Fibroblast of skin of left quadriceps (primary cell): Measurements from ENCODE around the gene LEMD1.

Experiments
- DNase-seq, 2 experiments: peaks; one replicate each; pipeline ENCODE4 v3.0.0-alpha.2; 2013; ENCODE audit warnings: low read depth in 2 of 2

LEMD1 gene

DNA sequence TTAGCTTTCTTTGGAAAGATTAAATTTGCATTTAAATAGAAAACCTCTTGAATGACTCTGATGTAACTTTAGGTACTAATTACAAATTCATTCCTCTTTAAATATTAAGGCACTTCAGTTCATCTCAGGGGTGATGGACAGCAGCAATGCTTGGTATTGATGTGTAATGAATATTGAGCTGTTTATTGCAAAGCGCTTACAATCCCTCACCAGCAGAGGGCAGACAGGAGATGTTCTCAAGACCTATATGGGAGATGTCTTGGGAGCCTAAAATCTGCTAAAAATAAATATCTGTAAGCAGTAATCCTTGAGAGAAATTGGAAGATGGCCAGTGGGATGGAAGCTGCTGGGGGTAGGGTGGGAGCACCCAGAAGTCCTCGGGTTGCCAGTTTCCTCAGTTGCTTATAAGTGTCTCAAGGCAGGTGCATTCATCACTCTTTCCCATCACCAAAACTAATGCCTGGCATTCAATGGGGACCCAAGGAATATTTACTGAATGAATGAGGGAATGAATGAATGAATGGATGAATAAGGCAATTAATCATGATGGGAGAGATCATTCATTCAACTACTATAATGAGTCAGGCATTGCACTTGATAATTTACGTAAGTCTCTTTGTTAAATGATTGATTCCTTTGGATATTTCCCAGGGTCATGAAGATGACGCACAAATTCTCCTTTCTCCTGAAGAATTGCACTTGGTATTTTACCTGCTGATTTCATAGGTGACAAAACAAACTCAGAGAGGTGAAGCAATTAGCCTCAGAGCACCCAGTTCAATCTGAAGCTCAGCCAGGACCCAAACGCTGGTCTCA is 67.4 kb downstream of the LEMD1 start:
- peak; percentile 39 to 40 for DNase-seq

DNA sequence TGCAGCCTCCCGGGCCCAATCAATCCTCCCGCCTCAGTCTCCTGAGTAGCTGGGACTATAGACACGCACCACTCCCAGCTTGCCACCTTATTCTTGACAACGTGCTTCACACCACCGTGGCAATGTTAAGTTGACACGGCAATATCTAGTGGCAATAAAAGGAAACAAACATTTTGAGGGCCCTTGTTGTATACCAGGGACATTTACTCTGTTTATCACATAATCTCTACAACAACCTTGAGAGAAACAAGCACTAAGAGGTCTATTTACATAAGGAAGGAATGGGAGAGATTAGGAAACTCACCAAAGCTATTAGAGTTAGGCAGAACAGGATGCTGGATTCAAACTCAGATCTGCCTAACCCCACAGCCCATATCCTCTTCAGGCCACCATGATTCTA is 68.2 kb downstream of the LEMD1 start:
- DNase-seq, result no peak

DNA sequence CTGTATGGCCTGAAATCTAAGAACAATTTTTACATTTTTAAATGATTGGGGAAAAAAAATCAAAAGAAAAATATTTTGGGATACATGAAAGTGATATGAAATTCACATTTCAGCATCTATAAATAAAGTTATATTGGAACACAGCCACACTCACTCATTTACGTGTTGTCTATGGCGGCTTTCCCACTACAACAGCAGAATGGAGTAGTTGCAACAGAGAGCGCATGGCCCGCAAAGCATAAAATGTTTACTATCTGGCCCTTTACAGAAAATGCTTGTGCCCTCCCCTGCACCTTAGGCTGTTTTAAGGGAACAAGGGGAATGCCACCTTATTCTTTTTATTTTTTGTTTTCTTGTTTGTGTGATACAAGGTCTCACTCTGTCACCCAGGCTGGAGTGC is 68.7 kb downstream of the LEMD1 start:
- DNase-seq, result no peak

DNA sequence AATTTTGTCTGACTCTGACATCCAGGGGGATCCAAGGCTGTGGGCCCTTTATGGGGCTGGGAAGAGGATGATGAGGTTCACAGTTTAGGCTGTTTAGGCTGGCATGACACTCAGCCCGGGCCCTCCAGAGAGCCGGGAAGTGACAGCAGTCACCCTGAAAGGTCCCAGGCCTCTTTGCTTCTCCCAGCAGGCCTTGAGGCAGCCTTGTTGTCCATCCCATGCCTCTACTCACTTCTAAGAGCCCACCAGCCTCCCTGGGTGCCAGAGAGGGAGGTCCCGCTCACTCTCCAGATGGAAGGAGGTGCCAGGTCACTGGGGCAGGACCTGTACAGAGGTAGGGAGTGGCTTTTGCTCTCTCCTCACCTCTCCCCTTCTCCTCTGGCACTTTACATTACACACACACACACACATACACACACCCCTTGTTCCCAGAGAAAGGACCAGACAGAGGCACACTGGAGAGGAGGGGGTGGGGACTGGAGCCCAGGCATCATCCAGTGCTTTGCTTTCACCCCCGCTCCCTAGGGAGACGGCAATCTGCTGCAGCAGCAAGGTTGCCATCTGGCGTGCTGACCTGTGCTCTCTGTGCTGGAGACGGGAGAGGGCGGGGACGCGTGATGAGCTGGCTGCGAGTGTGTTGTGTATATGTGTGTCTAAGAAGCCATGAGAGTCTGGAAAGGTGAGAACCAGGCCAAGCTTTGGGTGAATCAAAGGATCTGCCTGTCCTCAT is 69.7 kb downstream of the LEMD1 start:
- DNase-seq, result no peak

DNA sequence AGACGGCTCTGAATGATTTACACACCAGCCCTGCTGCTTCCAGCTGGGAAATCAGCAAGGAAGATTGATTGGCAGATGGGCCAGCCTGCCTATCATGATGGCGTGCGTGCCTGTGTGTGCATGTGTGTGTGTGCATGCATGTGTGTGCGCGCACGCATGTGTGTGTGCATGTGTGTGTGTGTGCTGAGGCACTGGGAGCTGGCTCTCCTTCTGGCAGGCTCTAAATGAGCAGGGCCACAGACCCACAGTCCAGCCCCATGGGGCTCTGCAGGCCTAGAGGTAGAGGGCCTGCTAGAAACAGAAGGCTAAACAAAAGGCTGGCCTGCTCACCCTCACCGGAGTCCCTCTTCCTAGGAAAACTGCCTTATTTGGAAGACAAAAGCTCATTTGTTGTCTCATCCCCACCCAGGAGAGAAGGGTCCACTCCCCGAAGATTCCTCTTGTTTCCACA is 71.1 kb downstream of the LEMD1 start:
- DNase-seq, result no peak

DNA sequence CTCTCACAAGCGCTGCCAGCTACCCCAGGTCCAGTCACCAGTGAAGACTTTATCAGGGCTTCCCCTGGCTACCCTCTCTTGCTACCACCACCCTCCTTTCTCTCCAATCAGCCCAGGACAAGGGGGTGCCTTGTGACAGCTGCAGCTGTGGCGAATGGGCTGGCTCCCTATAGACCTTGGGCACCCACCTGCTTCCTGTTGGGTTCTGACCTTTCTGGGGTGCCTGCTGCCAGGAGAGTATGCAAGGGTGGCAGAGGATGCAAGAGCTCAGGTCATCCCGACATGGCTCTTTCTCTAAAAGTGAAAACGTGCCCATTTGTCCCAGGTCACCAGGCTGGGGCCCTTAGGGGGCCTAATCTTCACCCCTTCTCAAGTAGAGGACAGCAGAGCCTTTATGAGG is 71.7 kb downstream of the LEMD1 start:
- no peak for DNase-seq

DNA sequence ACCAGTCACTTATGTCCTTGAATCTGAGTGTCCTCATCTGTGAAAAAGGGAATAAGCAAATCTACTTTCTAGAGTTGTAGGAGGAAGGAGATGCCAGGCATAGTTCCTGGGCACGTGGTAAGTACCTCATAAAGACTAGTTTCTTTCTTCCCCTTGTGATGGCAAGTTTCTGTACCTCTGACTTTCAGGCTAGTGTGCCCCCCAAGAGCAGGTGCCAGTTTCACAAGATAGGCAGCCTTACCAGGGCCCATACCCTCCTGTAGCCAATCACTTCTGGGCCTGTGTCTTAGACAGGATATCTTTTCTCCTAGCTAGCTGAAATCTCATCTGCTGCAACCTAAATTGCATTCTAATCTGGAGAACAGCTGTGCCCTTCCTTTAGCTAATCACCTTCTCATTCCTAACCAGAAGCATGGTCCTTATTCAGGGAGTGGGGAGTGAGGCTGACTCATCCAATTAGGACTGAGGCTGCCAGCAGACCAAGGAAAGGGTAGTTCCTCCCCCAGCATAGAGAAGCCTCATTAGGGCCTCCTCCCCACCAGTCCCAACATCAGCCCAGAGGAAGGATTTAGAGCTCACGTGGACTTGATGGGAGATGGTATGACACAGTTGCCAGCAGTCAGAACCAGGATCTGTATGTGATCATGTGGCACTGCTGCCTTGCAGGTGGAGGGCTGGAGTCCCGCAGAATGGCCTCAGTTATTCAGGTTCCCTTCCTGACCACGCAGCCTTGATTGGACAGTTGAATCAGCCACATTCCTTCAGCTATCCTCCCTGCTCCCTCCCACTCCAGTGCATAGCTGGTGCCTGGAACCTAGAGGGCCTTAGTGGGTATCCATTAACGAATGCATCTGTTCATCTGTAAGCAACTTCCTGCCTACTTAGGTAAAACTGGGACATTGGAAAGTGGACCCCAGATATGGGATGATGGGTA is 73.0 kb downstream of the LEMD1 start:
- DNase-seq, result peak in 1 of 2 experiments; percentile 5

DNA sequence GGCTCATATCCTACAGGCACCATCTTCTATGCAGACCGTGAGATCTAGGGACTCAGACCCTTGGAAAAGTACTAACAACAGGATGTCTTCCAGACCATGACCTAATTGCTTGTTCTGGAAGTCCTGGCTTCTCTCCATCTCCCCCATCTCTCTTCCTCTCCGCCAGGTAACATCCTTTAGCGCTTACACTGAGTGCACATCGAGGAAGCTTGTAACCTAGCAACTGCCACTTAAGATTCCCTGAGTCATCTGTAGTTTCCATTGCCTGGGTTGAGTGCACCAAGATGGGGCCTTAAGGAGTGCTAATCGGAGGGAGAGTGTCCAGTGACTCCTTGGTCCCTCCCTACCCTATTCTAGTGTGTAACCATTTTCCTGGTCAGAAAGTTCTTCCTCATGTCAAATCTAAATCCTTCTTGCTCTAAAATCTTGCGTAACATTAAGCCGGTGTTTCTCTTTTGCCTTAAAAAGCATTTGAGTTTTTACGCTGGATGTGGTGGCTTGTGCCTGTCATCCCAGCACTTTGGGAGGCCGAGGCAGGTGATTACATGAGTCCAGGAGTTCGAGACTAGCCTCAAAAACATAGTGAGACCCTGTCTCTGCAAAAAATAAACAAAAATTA is 74.8 kb downstream of the LEMD1 start:
- no peak for DNase-seq

- DNase-seq, result no peak
Observed at GRCh38 chr1:205345761-205346160, 76.1 kb downstream of the LEMD1 start.

GRCh38 chr1:205344066-205344928 is 77.6 kb downstream of the LEMD1 start:
- no peak for DNase-seq

GRCh38 chr1:205343431-205344065 is 78.3 kb downstream of the LEMD1 start:
- no peak for DNase-seq

GRCh38 chr1:205342986-205343385 is 78.9 kb downstream of the LEMD1 start:
- no peak for DNase-seq

- DNase-seq, result no peak
Observed at GRCh38 chr1:205340676-205341075, 81.2 kb downstream of the LEMD1 start.

- no peak for DNase-seq
Observed at GRCh38 chr1:205339717-205340116, 82.1 kb downstream of the LEMD1 start.

DNA sequence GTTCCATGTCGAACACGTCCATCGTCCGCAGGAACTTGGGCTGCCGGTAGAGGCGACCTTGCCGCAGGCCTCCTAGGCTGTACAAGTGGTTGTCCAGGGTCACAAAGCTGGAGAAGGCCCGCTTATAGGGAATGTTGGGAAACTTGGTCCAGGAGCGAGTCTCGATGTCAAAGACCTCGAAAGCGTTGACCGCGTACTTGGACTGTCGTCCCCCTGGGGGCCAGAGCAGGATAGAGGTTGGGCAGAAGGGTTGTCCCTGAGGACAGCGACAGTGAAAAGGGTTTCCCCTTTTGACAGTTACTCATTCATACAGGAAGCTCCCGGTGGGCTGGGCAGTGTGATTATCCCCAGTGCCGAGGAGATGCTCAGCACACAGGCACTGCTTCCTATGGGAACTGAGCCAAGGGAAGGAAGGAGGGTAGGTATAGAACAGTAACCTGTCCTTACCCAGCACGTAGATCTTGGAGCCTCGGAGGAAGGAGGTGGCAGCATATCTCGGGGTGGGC is 82.6 kb downstream of the LEMD1 start:
- no peak for DNase-seq

- no peak for DNase-seq
Observed at GRCh38 chr1:205338011-205338410, 83.8 kb downstream of the LEMD1 start.

GRCh38 chr1:205337481-205337880 is 84.4 kb downstream of the LEMD1 start:
- DNase-seq, result no peak

GRCh38 chr1:205335692-205336091 is 86.2 kb downstream of the LEMD1 start:
- no peak for DNase-seq

DNA sequence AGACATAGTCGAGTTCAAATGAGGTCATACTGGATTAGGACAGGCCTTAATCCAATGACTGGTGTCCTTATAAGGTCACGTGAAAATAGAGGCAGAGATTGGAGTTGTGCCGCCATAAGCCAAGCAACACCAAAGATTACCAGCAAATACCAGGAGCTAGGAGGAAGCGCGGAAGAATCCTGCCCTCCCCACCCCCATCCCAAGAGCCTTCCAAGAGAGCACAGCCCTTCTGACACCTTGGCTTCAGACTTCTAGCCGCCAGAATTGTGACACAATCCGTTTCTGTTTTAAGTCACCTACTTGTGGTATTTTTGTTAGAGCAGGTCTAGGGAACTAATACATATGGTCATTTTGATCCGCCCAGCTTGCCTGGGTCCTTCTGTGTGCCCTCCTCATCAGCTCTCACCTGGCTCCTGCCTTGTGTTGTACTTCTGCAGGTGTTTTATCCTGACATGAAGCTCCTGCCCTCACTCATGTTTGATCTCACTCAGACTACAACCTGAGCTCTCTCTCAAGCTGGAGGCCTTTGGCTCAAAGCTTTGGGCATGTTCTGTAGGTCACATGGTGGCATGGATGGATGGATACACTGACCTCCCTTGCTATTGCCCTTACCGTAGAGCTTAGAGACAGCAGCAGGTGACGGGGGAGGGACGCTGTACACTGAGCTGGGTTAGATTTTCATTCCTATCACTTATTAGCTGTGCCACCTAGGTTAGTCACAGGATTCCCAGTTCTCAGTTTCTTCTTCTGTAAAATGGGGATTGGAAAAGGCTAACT is 89.7 kb downstream of the LEMD1 start:
- DNase-seq, result no peak
